H54 (cell line): ENCODE data around the gene SLC12A3.
A peak's percentile ranks its signal among the peaks of the same experiment; 100 is the strongest.

Source experiments
- DNase-seq: peaks from one replicate; pipeline ENCODE4 v3.0.0; 2011; ENCODE audit warnings: low spot score, mixed read lengths; ENCODE audit not compliant: insufficient read length
- FAIRE-seq: peaks from 3 replicates; lab custom pipeline; 2011; peaks lifted over from hg19 to GRCh38; lab: Jason Lieb, UNC
- POLR2A ChIP-seq: IDR thresholded peaks from 2 replicates; pipeline ENCODE4 v1.6.1; 2011; ENCODE audit warnings: low read depth, mild to moderate bottlenecking, low read length

SLC12A3 gene

DNA sequence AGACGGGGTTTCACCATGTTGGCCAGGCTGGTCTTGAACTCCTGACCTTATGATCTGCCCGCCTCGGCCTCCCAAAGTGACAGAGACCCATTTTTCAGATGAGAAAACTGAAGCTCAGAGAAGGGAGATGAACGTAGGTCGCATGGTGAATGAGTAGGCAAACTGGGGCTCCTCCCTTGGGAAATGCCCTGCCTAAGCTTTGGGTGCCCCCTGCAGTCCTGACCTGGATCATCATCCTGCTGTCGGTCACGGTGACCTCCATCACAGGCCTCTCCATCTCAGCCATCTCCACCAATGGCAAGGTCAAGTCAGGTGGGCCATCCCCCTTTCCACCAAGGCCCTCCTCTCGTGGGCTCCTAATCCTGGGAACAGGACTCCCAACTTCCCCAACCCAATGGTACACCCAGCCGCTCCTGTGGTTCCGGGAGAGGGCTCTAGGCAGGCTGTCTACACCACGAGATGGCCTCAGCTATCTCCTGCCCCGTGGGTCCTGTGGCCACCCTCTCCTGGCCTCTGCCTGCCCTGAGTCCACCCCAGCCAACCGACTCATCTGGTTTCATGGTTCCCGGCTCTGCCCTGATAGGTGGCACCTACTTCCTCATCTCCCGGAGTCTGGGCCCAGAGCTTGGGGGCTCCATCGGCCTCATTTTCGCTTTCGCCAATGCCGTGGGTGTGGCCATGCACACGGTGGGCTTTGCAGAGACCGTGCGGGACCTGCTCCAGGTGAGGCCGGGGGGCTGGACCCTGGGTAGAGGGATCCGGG is 4.7 kb downstream of the SLC12A3 start:
- peak; percentile 62 for DNase-seq
- TF ChIP-seq POLR2A: no peak
- FAIRE-seq: no peak

DNA sequence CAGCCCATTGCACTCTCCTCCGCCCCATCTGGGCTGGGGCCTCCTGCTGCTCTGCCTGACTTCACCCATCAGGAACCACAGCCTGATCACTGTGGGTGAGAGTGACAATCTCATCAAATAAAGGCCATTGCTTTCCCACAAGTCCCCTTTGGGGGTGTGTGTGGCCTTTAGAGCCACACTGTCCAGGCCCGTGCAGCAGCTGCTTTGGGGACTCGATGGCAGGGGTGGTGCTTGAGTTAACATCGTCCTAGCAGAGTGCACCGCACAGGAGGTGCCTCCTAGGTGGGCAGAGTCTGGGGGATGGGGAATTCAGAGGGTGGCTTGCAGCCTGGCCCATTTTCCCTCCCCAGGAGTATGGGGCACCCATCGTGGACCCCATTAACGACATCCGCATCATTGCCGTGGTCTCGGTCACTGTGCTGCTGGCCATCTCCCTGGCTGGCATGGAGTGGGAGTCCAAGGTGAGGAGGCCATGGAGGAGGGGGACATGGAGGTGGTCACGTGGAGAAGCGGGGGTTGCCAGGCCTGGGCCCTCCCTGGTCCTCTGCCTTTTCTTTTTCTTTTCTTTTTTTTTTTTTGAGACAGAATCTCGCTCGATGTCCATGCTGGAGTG is 5.4 kb downstream of the SLC12A3 start:
- FAIRE-seq: no peak
- no peak for DNase-seq
- TF ChIP-seq POLR2A: no peak

DNA sequence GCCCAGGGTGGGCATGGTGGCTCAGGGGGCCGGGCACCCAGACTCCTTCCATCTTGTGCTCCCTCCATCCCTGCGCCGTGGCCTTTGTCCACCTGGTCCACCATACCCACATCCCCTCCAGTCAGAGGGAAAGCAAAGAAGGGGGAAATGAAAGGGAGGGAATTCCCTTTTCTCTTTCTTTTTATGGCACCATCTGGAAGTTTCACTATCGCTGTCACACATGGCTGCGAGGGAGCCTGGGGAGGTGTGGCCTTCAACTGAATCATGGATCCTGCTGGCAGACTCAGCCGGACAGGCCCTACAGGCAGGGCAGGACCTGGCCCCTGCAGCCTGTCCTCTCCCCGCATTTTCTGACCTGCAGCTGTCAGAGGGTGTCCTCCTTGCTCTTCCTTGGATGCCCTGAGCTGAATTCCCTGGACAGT is 6.2 kb downstream of the SLC12A3 start:
- DNase-seq (no peak), FAIRE-seq (no peak)
- no peak for TF ChIP-seq POLR2A

DNA sequence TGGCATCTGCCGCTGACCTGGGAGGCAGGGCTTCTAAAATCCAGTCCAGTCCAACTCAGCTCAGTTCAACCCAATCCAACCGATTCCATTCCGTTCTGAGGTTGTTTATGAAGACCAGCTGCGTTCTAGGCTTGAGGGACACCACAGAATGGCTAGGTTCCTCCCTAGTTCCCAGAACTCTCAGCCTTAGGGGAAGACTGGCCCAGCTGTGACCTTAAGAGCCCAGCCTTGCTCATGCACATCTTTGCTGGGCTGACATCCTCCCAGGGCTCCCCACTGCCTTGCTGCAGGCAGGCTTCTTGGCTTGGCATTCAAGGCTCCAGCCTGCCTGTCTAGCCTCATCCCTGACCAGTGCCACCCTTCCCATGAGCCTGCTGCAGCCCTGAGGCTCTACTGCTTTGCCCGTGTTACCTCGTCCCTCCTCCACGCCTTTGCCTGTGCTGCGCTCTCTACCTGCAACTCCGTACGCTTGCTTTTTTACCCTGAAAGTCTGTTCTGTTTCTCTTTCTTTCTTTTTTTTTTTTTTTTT is 7.9 kb downstream of the SLC12A3 start:
- FAIRE-seq: no peak
- TF ChIP-seq POLR2A: no peak
- no peak for DNase-seq

DNA sequence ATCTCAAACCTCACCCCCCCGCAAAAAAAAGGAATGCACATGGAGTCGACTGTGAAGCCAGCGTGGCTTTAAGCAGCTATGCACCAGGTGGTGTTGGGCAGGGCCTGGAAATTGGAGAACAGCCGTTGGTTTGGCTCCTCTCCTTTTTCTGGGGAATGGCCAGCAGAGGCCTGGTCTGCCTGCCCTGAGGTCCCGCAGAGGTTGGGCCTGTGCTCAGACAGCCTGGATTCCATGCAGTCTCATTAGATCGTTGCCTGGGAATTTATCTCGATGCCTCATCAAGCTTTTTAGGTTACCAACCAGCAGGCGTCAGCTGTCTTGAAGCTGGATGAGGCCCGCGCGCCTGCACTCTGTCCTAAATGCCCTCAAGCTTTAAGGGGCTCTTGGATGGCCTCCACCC is 9.8 kb downstream of the SLC12A3 start:
- no peak for TF ChIP-seq POLR2A
- FAIRE-seq (no peak), DNase-seq (no peak)

DNA sequence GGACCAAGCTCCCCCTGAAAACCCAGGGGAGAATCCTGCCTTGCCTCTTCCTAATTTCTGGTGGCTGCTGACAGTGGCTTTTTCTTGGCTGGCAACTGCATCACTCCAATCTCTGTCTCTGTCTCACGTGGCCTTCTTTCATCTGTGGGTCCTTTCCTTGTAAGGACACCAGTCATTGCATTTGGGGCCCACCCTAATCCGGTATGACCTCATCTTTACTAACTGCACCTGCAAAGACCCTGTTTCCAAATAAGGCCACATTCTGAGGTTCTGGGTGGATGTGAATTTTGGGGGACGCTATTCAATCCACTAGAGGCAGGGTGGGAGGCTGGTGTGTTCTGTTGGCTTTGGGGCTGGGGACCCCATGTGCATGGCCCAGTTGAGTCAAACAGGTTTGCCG is 11.0 kb downstream of the SLC12A3 start:
- no peak for DNase-seq
- TF ChIP-seq POLR2A: no peak
- no peak for FAIRE-seq

DNA sequence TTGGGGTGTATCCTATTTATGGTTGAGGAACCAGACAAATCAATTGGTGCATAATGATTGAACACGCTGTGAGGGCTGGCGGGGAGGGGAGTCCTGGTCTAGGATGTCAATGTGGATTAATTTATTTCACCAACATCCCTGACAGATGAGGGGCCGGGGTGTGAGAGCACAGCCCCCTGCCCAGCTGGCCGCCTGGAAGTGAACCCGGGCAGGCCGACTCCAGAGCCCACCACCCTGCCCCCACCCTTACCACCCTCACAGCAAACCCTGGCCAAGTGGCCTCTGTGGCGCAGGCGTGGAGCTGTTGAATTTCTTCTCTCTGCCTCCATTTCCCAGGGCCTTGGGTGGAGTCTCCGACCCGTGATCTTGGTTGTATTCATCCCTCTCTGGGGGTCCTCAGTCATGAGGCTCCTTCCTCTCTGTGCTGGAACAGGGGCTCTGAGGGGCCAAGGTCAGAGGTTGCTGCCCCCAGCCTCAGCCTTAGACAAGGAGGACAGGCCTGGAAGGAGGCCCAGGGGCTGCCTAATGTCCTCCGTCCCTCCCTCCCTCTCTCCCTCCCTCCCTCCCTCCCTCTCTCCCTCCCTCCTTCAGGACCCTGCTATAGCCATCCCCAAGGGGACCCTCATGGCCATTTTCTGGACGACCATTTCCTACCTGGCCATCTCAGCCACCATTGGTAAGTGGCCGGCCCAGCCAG is 12.6 kb downstream of the SLC12A3 start:
- FAIRE-seq: no peak
- DNase-seq: no peak
- TF ChIP-seq POLR2A: no peak

DNA sequence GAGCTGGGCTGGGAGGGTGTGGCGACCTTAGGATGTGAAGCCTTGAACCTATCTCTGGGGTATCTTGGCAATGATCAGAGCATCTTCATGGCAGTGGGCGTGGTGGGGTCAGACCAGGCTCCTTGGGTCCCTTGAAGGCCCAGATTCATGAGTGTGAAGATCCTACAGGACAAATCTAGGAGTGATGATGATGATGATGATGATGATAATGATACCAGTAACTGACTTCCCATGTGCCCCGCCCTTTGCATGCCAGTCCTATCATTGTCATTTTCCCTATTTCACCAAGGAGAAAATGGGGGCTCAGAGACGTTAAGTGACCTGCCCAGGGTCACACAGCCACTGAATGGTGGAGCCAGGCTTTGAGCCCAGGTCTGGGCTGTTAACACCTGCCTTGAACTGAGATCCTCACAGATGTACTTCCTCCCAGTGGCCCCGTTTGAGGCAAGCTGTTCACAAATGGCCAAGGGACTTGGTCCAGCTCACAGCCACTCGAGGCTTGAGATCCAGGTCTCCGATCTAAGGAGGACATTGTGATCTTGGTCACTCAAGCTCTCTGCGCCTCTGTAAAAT is 13.4 kb downstream of the SLC12A3 start:
- FAIRE-seq: no peak

DNA sequence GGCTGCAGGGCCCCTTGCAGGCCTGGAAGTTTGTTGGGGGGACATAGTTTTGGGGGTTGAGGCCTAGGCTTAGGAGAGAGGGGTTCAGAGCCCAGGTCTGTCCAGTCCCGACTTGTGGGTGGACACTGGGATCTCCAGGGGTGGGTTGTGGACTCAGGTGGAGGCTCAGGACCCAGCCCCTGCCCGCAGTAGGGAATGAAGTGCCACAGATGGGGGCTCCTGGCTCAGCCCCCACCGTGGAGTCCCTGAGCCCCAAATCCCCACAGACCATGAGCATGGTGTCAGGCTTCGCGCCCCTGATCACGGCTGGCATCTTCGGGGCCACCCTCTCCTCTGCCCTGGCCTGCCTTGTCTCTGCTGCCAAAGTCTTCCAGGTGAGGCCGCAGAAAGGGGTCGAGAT is 14.3 kb downstream of the SLC12A3 start:
- DNase-seq: no peak
- no peak for FAIRE-seq
- TF ChIP-seq POLR2A: no peak

More for the DNA sequence above, 13.4 kb downstream of the SLC12A3 start:
- no peak for DNase-seq
- TF ChIP-seq POLR2A: no peak

DNA sequence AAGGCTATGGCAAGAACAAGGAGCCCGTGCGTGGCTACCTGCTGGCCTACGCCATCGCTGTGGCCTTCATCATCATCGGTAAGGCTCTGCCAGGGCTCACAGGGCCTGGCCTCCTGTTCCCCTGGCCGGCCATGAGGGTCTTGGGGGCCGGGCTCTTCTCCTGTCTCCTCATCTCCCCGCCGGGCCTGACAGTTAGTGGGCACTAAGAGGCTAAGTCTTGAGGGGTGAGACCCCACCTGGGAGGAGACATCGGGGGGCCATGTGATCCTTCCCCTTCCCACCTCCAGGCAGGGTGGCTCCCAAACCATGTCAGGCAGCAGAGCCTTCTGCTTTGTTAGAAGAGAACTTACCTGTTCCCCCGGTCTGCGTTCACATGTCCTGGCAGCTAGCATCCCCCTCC is 15.2 kb downstream of the SLC12A3 start:
- TF ChIP-seq POLR2A: no peak
- FAIRE-seq (no peak), DNase-seq (no peak)

DNA sequence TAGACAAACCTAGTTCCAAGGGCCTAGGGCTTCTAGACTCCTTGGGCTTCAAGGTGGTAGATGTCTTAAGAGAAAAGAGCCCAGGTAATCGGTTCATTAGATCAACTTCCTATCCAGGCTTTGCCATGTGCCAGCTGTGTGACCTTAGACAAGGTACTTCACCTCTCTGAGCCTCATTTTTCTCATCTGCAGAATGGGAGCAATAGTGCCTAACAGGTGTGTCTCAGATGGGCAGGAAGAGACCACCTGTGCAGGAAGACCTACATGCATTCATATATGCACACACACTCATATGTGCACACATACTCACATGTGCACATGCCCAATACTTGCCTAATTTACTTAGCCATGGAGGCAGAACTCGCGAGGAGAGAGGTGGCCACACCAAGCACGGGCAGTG is 15.7 kb downstream of the SLC12A3 start:
- no peak for DNase-seq
- TF ChIP-seq POLR2A: no peak
- no peak for FAIRE-seq

DNA sequence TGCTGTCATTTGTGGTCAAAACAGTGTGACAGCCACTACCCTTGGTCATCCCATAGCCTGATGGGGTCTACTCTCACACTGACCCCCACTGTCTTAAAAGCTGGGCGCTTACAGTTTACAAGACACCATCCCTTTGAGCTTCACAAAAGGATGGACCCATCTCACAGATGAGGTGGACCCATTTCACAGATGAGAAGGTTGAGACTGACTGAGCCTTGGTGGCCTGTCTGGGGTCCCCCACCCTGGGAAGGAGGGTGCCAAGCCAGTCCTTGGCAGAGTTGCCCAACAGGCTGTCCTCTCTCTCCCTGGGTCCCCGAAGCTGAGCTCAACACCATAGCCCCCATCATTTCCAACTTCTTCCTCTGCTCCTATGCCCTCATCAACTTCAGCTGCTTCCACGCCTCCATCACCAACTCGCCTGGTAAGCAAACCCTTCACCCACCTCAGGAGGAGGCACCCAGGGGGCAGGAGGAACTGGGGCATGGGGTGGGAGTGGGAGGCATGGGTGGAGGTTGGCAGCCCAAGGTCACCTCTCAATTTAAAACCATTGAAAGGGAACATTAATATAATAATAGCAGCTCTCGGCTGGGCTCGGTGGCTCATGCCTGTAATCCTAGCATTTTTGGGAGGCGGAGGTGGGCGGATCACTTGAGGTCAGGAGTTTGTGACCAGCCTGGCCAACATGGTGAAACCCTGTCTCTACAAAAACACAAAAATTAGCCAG is 17.2 kb downstream of the SLC12A3 start:
- DNase-seq: no peak
- no peak for TF ChIP-seq POLR2A
- FAIRE-seq: no peak

DNA sequence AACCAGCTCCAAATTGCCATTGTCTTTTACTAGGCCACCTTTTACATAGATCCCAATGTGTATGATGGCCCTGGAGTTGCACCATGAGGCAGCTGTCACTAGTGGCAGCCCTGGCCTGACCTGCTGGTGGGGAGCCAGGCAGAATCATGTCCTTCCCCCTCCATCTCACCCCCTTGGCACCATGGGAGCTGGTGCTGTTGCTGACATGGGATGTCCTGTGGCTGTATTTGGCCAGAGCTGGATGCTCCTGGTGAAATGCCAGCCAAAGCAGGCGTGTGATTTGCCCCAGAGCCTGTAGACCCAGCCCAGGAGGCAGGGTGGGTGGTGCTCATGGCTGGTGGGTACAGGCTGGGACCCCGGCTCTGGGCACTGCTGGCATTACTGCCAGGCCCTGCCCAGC is 18.6 kb downstream of the SLC12A3 start:
- no peak for TF ChIP-seq POLR2A
- DNase-seq (no peak), FAIRE-seq (no peak)
